Spleen (tissue), 11 donors: ENCODE measurements around the gene IQSEC1. TPM values are rescaled to one million over a fixed set of nuclear protein-coding genes. Genes with fewer than 3 reads are reported as not detected.

Experiments
- DNase-seq: peaks from one replicate; pipeline ENCODE4 v3.0.0-alpha.2; 2020
- H3K27ac ChIP-seq, 8 donors: fragments of 200-600 bp; sonication (generic) in 7 of 8; 1 replicate in 4 of 8; 2 replicates in 4 of 8; pipeline versions ENCODE4 v1.5.0 to v1.8.0; 2016 to 2021; ENCODE audit warnings: inconsistent platforms in 4 of 8, mild to moderate bottlenecking in 4 of 8, moderate library complexity in 1 of 8
- H3K27me3 ChIP-seq, 7 donors: fragments of 200-600 bp; sonication (generic) in 6 of 7; replicated peaks in 1 of 7; 1 replicate in 4 of 7; 2 replicates in 3 of 7; pipeline versions ENCODE4 v1.5.0 to v1.8.0; 2016 to 2021; ENCODE audit warnings: inconsistent platforms in 3 of 7, mild to moderate bottlenecking in 1 of 7
- H3K36me3 ChIP-seq, 6 donors: fragments of 200-600 bp; sonication (generic) in 5 of 6; 1 replicate in 4 of 6; 2 replicates in 2 of 6; pipeline versions ENCODE4 v1.5.0 to v1.8.0; 2016 to 2021; ENCODE audit warnings: inconsistent platforms in 2 of 6
- H3K4me1 ChIP-seq, 6 donors: fragments of 200-600 bp; sonication (generic) in 5 of 6; 1 replicate in 3 of 6; 2 replicates in 3 of 6; pipeline versions ENCODE4 v1.5.0 to v1.8.0; 2016 to 2021; ENCODE audit warnings: inconsistent platforms in 3 of 6
- H3K4me3 ChIP-seq, 8 donors: fragments of 200-600 bp; sonication (generic) in 7 of 8; 1 replicate in 4 of 8; 2 replicates in 4 of 8; pipeline versions ENCODE4 v1.5.0 to v1.8.0; 2016 to 2021; ENCODE audit warnings: inconsistent platforms in 4 of 8, mild to moderate bottlenecking in 4 of 8, moderate library complexity in 2 of 8
- H3K9me3 ChIP-seq, 8 donors: fragments of 200-600 bp; sonication (generic) in 7 of 8; 1 replicate in 4 of 8; 2 replicates in 4 of 8; pipeline versions ENCODE4 v1.5.0 to v1.8.0; 2016 to 2021; ENCODE audit warnings: inconsistent platforms in 4 of 8
- POLR2A ChIP-seq, 3 donors: fragments of 450-650 bp; IDR thresholded peaks; one replicate each; pipeline ENCODE4 v1.5.1; 2017; ENCODE audit warnings: antibody characterized with exemption in 3 of 3, mild to moderate bottlenecking in 1 of 3
- POLR2AphosphoS5 ChIP-seq, 3 donors: sonication (generic); formaldehyde crosslinking; IDR thresholded peaks; one replicate each; pipeline ENCODE4 v1.5.1; 2017; ENCODE audit warnings: antibody characterized with exemption in 3 of 3
- WGBS, 5 donors: extraction: QIAGEN DNeasy Blood & Tissue Kit in 3 of 5; methylation state at CpG; one replicate each; pipeline versions ENCODE4 v1.1.5 to v1.1.7; 2013 to 2018; 5-methylcytosine and 5-hydroxymethylcytosine counted together
- intact Hi-C: fragments of 100-400 bp; cut with DNase I; formaldehyde crosslinking; loops from one replicate; pipeline ENCODE4 v1.15.0; 2023; ENCODE audit warnings: low total_unique reads
- polyA plus RNA-seq, 3 donors: library from polyadenylated mRNA; stranded (reverse); fragments of 200-250 nt; gene quantifications; one replicate each; pipeline ENCODE4 v1.2.1, GENCODE V29; 2013
- total RNA-seq, 7 donors: library from RNA; depleted of rRNA in 3 of 7; stranded (reverse); fragments of >200 nt in 3 of 7; fragmentation: NEBNext Ultra II Directional in 4 of 7; extraction: Animal tissue kit (Norgen Biotek cat#: 25700) in 4 of 7; gene quantifications; one replicate each; pipeline versions ENCODE4 v1.1.0 to v1.2.1, GENCODE V29; 2016 to 2021
- TF ChIP-seq, protein P1 (sequence below), 11 experiments: fragments of 200-600 bp in 7 of 11; fragments of 450-650 bp in 4 of 11; sonication (generic) in 4 of 11; IDR thresholded peaks in 8 of 11; conservative IDR thresholded peaks in 3 of 11; 1 replicate in 7 of 11; 2 replicates in 4 of 11; pipeline versions ENCODE4 v1.4.0 to v1.8.0; 2016 to 2021; ENCODE audit warnings: antibody characterized with exemption in 11 of 11, inconsistent platforms in 4 of 11, mild to moderate bottlenecking in 1 of 11
- donor health status: healthy with polysubstance abuse.
- donor health status: DM: no; HTN: no; CAD: no; lungs with moderate emphysema.
- donor health status: DM: no; HTN: no; CAD: no.
- donor health status: Bipolar disorder and iron deficiency.
- donor health status: healthy.
- donor health status: DM: no; HTN: no; CAD: no.
- donor health status: DM: yes; HTN: yes; CAD: no.

Gene IQSEC1
- total and polyA plus RNA-seq, 10 donors = 23.0 to 170 (median 116) TPM

DNA sequence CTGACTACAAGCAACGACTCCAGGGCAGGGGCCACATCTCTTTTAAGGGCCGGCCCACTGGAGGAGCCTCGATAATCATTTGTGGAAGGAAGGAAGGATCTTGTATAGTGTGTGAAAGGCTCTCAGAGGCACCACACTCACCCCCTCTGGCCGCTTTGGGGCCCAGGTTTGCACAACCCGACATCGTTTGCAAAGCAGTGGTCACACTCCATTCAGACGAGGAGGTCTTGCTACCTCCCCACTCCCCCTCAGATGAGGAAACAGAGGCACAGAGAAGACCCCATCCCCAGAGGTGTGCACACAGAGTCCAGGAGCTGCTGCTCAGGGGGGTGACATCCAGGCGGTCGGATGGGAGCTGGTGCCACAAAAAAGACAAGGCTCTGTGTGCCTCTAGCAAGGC, 29.6 kb downstream of the IQSEC1 start:
- WGBS, 5 donors = 77 to 90% (median 80%) methylated on average over 7 to 9 of the region's 9 CpGs
- H3K4me3 ChIP-seq = no peak overlapping the region
- H3K27me3 ChIP-seq = no peaks in the 10 kb centered on the region
- no peaks in the 10 kb centered on the region for H3K9me3 ChIP-seq
- peaks cover 0 to 4% (median 0%) of the 10 kb centered on the region in 6 donors for H3K36me3 ChIP-seq
- no peak for DNase-seq
- no peak overlapping the region for H3K27ac ChIP-seq
- intact Hi-C loops = no loop called here
- no peak for TF ChIP-seq POLR2AphosphoS5 (IDR thresholded peaks at IDR 0.05)
- no peak for TF ChIP-seq POLR2A (IDR thresholded peaks at IDR 0.05)
- TF ChIP-seq, protein P1, sequence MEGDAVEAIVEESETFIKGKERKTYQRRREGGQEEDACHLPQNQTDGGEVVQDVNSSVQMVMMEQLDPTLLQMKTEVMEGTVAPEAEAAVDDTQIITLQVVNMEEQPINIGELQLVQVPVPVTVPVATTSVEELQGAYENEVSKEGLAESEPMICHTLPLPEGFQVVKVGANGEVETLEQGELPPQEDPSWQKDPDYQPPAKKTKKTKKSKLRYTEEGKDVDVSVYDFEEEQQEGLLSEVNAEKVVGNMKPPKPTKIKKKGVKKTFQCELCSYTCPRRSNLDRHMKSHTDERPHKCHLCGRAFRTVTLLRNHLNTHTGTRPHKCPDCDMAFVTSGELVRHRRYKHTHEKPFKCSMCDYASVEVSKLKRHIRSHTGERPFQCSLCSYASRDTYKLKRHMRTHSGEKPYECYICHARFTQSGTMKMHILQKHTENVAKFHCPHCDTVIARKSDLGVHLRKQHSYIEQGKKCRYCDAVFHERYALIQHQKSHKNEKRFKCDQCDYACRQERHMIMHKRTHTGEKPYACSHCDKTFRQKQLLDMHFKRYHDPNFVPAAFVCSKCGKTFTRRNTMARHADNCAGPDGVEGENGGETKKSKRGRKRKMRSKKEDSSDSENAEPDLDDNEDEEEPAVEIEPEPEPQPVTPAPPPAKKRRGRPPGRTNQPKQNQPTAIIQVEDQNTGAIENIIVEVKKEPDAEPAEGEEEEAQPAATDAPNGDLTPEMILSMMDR (IDR thresholded peaks at IDR 0.05 in 8 of 11, conservative IDR thresholded peaks at IDR 0.05 in 3 of 11) = no peak
- peaks cover 21 to 72% (median 46%) of the 10 kb centered on the region in 6 donors for H3K4me1 ChIP-seq

DNA sequence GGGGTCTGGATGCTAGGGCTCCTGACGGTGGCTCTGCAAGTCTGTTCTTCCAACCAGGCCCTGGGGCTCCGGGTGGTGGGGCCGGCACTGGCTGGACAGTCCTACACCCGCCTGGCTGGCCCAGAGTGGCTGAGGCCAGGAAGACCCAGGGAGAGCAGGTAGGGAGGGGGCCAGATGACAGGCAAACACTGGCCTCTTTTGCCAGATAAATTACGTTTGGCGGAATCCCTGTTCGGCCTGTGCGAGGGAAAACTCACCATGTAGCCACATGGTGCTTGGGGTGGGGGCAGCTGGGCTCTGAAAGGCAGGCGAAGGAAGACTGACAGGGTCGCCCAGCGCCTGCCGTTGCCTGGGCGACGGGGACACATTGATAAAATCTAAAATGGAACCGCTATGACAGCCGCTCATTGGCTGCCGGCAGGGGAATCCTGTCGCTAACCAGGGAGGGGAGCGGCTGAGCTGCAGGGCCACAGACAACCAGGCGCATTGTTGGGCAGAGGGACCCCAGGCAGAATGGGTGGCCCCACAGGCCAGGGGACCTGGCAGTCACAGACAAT, 30.4 kb downstream of the IQSEC1 start:
- no peak overlapping the region for H3K4me3 ChIP-seq
- no peak for DNase-seq
- no peak overlapping the region for H3K27ac ChIP-seq

DNA sequence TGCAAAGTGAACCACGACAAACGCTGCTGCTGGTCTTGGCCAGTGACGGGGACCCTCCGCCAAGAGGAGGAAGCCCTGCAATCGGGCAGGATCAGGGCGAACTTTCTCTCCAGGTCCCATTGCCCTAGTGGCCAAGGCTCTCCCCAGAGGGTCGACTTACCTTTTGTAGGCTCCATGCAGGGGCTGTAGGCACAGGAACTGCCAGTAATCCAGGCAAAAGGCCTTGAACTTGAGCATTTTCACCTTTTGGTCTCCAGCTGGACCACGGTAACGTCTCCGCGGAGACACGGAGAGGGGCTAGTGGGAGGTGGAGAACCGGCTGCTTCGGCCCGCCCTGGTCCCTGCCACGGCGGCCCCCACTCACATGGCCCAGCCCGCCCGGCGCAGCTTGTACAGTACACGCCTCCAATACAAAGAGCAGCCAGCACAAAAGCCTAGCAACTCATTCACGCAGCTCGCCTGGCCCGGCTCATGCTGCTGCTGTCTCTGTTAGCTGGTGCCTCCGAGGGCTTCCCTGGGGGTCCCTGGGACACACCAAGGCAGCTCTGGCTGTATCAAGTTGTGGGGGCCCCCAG, 31.0 kb downstream of the IQSEC1 start:
- intact Hi-C loops = no loop called here
- no peak overlapping the region for H3K27ac ChIP-seq
- no peak for DNase-seq

More for the DNA sequence above, 30.4 kb downstream of the IQSEC1 start:
- intact Hi-C loops = no loop called here
- Histone ChIP-seq H3K9me3 (no peaks in the 10 kb centered on the region), H3K36me3 (peaks cover 0 to 4% (median 0%) of the 10 kb centered on the region in 6 donors), H3K27me3 (no peaks in the 10 kb centered on the region), H3K4me1 (peaks cover 21 to 64% (median 43%) of the 10 kb centered on the region in 6 donors)
- no peak for TF ChIP-seq POLR2A (IDR thresholded peaks at IDR 0.05)
- TF ChIP-seq, protein P1 (IDR thresholded peaks at IDR 0.05 in 8 of 11, conservative IDR thresholded peaks at IDR 0.05 in 3 of 11) = no peak
- TF ChIP-seq POLR2AphosphoS5 (IDR thresholded peaks at IDR 0.05) = no peak
- 86 to 96% (median 92%) methylated on average over 16 to 20 of the region's 20 CpGs for WGBS, 5 donors

More for the DNA sequence above, 31.0 kb downstream of the IQSEC1 start:
- H3K9me3 ChIP-seq = no peaks in the 10 kb centered on the region
- no peaks in the 10 kb centered on the region for H3K27me3 ChIP-seq
- TF ChIP-seq, protein P1 (IDR thresholded peaks at IDR 0.05 in 8 of 11, conservative IDR thresholded peaks at IDR 0.05 in 3 of 11) = no peak
- TF ChIP-seq POLR2AphosphoS5 (IDR thresholded peaks at IDR 0.05) = no peak
- no peak for TF ChIP-seq POLR2A (IDR thresholded peaks at IDR 0.05)
- WGBS, 5 donors = 89 to 93% (median 91%) methylated on average over 10 to 25 of the region's 25 CpGs
- H3K4me3 ChIP-seq = no peak overlapping the region
- peaks cover 19 to 58% (median 37%) of the 10 kb centered on the region in 6 donors for H3K4me1 ChIP-seq
- peaks cover 0 to 4% (median 0%) of the 10 kb centered on the region in 6 donors for H3K36me3 ChIP-seq
